ENCODE results near the gene NAA38. TPM values are rescaled to one million over a fixed set of nuclear protein-coding genes. Genes with fewer than 3 reads are reported as not detected.

NAA38 gene
- 93.3 TPM for total RNA-seq

- ATAC-seq, result peak; percentile 84
Observed at GRCh38 chr17:7856811-7857712, at the start of gene NAA38. TSS of gene NAA38 (minus strand) at chr17:7857559. CDS start at chr17:7857463, 96 bp downstream.

- ATAC-seq, result peak; percentile 49
Observed at GRCh38 chr17:7903154-7904103, 46.1 kb upstream of the NAA38 start.

GRCh38 chr17:7897773-7898172 lies 40.4 kb upstream of the NAA38 start:
- ATAC-seq, result peak; percentile 56

GRCh38 chr17:7897090-7897489 lies 39.7 kb upstream of the NAA38 start:
- ATAC-seq, result no peak

- no peak for ATAC-seq
Observed at GRCh38 chr17:7894866-7895265, 37.5 kb upstream of the NAA38 start.

GRCh38 chr17:7894226-7894625 lies 36.9 kb upstream of the NAA38 start:
- no peak for ATAC-seq

- no peak for ATAC-seq
Observed at GRCh38 chr17:7893187-7893880, 36.0 kb upstream of the NAA38 start.

- peak; percentile 57 for ATAC-seq
Observed at GRCh38 chr17:7889166-7889955, 32.0 kb upstream of the NAA38 start.

- peak; percentile 89 for ATAC-seq
Observed at GRCh38 chr17:7888184-7888920, 31.0 kb upstream of the NAA38 start, which contains the start of gene CHD3. TSS of gene CHD3 (plus strand) at chr17:7888789. CDS start at chr17:7889001, 212 bp downstream.

- ATAC-seq, result peak; percentile 82
Observed at GRCh38 chr17:7887482-7888183, 30.3 kb upstream of the NAA38 start.

GRCh38 chr17:7887038-7887481 lies 29.7 kb upstream of the NAA38 start:
- no peak for ATAC-seq

- no peak for ATAC-seq
Observed at GRCh38 chr17:7886227-7887037, 29.1 kb upstream of the NAA38 start.

GRCh38 chr17:7885367-7886226 lies 28.2 kb upstream of the NAA38 start:
- ATAC-seq, result no peak

GRCh38 chr17:7884581-7885366 lies 27.4 kb upstream of the NAA38 start:
- no peak for ATAC-seq

- ATAC-seq, result no peak
Observed at GRCh38 chr17:7883781-7884386, 26.5 kb upstream of the NAA38 start.

- no peak for ATAC-seq
Observed at GRCh38 chr17:7882629-7883028, 25.3 kb upstream of the NAA38 start.

GRCh38 chr17:7882068-7882467 lies 24.7 kb upstream of the NAA38 start:
- ATAC-seq, result no peak

Measured in esophagus mucosa (tissue), 1 donor.